ENCODE data around the gene SH3BP5L.

DNA sequence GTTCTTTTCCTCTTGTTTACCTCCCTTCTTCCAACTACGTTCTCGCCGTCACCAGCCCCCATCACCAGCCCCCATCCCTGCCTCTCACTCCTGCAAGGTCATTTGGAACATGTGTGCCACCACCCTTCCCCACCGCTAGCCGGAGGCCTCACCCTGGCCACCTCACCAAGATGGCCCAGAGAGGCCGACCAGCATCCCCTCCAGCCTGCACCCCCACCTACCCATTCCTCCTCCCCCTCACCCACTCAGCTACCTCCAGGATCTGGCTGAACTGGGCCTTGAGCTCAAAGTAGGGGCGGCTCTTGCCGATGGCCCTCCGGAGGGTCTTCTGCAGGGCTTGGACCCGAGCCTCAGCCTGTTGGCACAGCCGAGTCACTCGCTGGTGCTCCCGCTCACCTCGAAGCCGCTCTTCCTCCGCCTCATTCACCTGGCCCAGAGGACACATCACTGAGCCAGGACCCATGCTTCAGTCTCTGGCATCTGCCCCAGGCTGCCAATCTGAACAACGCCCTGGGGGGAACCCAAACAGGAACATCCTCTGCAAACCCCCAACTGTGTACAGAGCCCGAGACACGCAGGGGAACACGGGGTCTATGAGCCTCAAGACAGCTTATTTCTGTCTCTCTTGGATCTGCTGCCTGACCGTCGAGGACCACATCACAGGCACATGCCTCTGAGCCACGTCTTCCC, 12.8 kb downstream of the SH3BP5L start:
- TF ChIP-seq POLR2AphosphoS5 (IDR thresholded peaks at IDR 0.05) = no peak
- TF ChIP-seq, protein P1, sequence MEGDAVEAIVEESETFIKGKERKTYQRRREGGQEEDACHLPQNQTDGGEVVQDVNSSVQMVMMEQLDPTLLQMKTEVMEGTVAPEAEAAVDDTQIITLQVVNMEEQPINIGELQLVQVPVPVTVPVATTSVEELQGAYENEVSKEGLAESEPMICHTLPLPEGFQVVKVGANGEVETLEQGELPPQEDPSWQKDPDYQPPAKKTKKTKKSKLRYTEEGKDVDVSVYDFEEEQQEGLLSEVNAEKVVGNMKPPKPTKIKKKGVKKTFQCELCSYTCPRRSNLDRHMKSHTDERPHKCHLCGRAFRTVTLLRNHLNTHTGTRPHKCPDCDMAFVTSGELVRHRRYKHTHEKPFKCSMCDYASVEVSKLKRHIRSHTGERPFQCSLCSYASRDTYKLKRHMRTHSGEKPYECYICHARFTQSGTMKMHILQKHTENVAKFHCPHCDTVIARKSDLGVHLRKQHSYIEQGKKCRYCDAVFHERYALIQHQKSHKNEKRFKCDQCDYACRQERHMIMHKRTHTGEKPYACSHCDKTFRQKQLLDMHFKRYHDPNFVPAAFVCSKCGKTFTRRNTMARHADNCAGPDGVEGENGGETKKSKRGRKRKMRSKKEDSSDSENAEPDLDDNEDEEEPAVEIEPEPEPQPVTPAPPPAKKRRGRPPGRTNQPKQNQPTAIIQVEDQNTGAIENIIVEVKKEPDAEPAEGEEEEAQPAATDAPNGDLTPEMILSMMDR (IDR thresholded peaks at IDR 0.05) = no peak
